Stimulated activated CD4-positive, alpha-beta T cell treated with anti-CD3 and anti-CD28 coated beads, Interleukin-2, amount 100 ng/mL, for 4 hours (primary cell): Measurements from ENCODE around the gene CCN6.
"Not testable (repeated sequence)": the region's sequence is repeated elsewhere in the genome, so short reads cannot be mapped to it uniquely, and the experiment has no call there.

Source experiments
- DNase-seq: peaks from one replicate; pipeline ENCODE4 v3.0.0-alpha.2; 2020; ENCODE audit warnings: low read depth

Gene CCN6

GRCh38 chr6:112051251-112051740, 2.6 kb upstream of the CCN6 start:
- not testable (repeated sequence) for DNase-seq

- DNase-seq = no peak
These were observed 769 bp downstream of the CCN6 start for GRCh38 chr6:112054555-112055190.

GRCh38 chr6:112058243-112059032, 4.5 kb downstream of the CCN6 start:
- DNase-seq = no peak

GRCh38 chr6:112061605-112062004, 7.7 kb downstream of the CCN6 start:
- no peak for DNase-seq

- no peak for DNase-seq
These were observed 9.1 kb downstream of the CCN6 start for GRCh38 chr6:112062966-112063365.

GRCh38 chr6:112065426-112065986, 11.6 kb downstream of the CCN6 start:
- DNase-seq = no peak

GRCh38 chr6:112066606-112067005, 12.7 kb downstream of the CCN6 start:
- DNase-seq = no peak

- DNase-seq = no peak
These were observed 27.7 kb downstream of the CCN6 start for GRCh38 chr6:112081569-112081968.

- no peak for DNase-seq
These were observed 31.6 kb downstream of the CCN6 start for GRCh38 chr6:112085286-112086065.

GRCh38 chr6:112086744-112087135, 32.8 kb downstream of the CCN6 start:
- no peak for DNase-seq

GRCh38 chr6:112087136-112087911, 33.4 kb downstream of the CCN6 start, which contains the start of the genes FAM229B and TUBE1:
Gene FAM229B, plus strand, starts transcription at chr6:112087591. Its CDS starts 11,693 bp downstream, at chr6:112099284.
Gene TUBE1, minus strand, starts transcription at chr6:112087482. Its CDS starts 48 bp downstream, at chr6:112087434.
- DNase-seq = peak; percentile 87

- no peak for DNase-seq
These were observed 34.0 kb downstream of the CCN6 start for GRCh38 chr6:112087916-112088315.

GRCh38 chr6:112096901-112097300, 43.0 kb downstream of the CCN6 start:
- no peak for DNase-seq

- DNase-seq = no peak
These were observed 46.7 kb downstream of the CCN6 start for GRCh38 chr6:112100561-112100960.

GRCh38 chr6:112106026-112106425, 52.1 kb downstream of the CCN6 start:
- not testable (repeated sequence) for DNase-seq

- no peak for DNase-seq
These were observed 52.7 kb downstream of the CCN6 start for GRCh38 chr6:112106562-112106961.

GRCh38 chr6:112109262-112109661, 55.4 kb downstream of the CCN6 start:
- DNase-seq = no peak

- DNase-seq = no peak
These were observed 59.5 kb downstream of the CCN6 start for GRCh38 chr6:112113431-112113830.

- DNase-seq = no peak
These were observed 60.0 kb downstream of the CCN6 start for GRCh38 chr6:112113918-112114317.

GRCh38 chr6:112114577-112115223, 60.8 kb downstream of the CCN6 start:
- no peak for DNase-seq

- no peak for DNase-seq
These were observed 62.3 kb downstream of the CCN6 start for GRCh38 chr6:112116221-112116620.
